Right atrium auricular region (tissue), 2 donors: ENCODE results near the gene FUS. TPM values are rescaled to one million over a fixed set of nuclear protein-coding genes. Genes with fewer than 3 reads are reported as not detected.
A peak's percentile ranks its signal among the peaks of the same experiment; 100 is the strongest.

Source experiments
- DNase-seq: peaks from one replicate; pipeline ENCODE4 v3.0.0-alpha.2; 2019; ENCODE audit warnings: low spot score
- H3K27ac ChIP-seq, 2 donors: fragments of 200-600 bp; sonication (generic); 1 replicate in 1 of 2; 2 replicates in 1 of 2; pipeline ENCODE4 v1.5.1; 2016 to 2019
- H3K27me3 ChIP-seq, 2 donors: fragments of 200-600 bp; sonication (generic); one replicate each; pipeline versions ENCODE4 v1.5.1 to v1.6.0; 2017 to 2019
- H3K36me3 ChIP-seq: fragments of 200-600 bp; sonication (generic); one replicate; pipeline ENCODE4 v1.5.1; 2016
- H3K4me1 ChIP-seq, 2 donors: fragments of 200-600 bp; sonication (generic); one replicate each; pipeline versions ENCODE4 v1.5.1 to v1.6.0; 2017 to 2019
- H3K4me3 ChIP-seq, 2 donors: fragments of 200-600 bp; sonication (generic); 1 replicate in 1 of 2; 2 replicates in 1 of 2; pipeline ENCODE4 v1.5.1; 2017 to 2019; ENCODE audit warnings: mild to moderate bottlenecking in 1 of 2, moderate library complexity in 1 of 2
- H3K9me3 ChIP-seq, 2 donors: fragments of 200-600 bp; sonication (generic); one replicate each; pipeline ENCODE4 v1.5.1; 2019
- CTCF ChIP-seq, 2 donors: fragments of 200-600 bp; sonication (generic); IDR thresholded peaks; one replicate each; pipeline ENCODE4 v1.5.1; 2019; ENCODE audit warnings: antibody characterized with exemption in 2 of 2
- total RNA-seq, 2 donors: library from RNA; depleted of rRNA; stranded (reverse); fragments of >200 nt; gene quantifications; one replicate each; pipeline ENCODE4 v1.1.0, GENCODE V29; 2016

FUS gene
- total RNA-seq, 2 donors from 2014 or later: 16.9 to 34.3 TPM

- H3K9me3 ChIP-seq: no peaks in the 10 kb centered on the region
- H3K4me3 ChIP-seq: peak overlapping the region; percentile 20 to 57
- no peaks in the 10 kb centered on the region for H3K36me3 ChIP-seq
- H3K27me3 ChIP-seq: peaks cover 0 to 12% of the 10 kb centered on the region in 2 donors
- TF ChIP-seq CTCF (IDR thresholded peaks at IDR 0.05): no peak
- H3K27ac ChIP-seq: no peak overlapping the region
- H3K4me1 ChIP-seq: peaks cover 0 to 29% of the 10 kb centered on the region in 2 donors
- DNase-seq: no peak
Observed at GRCh38 chr16:31214708-31215286, 34.9 kb downstream of the FUS start.

GRCh38 chr16:31215287-31216162, 35.6 kb downstream of the FUS start:
- Histone ChIP-seq H3K36me3 (no peaks in the 10 kb centered on the region), H3K4me1 (peaks cover 0 to 29% of the 10 kb centered on the region in 2 donors), H3K4me3 (peak overlapping the region; percentile 20 to 57), H3K9me3 (no peaks in the 10 kb centered on the region), H3K27ac (no peak overlapping the region), H3K27me3 (peaks cover 0 to 12% of the 10 kb centered on the region in 2 donors)
- no peak for DNase-seq
- no peak for TF ChIP-seq CTCF (IDR thresholded peaks at IDR 0.05)

DNA sequence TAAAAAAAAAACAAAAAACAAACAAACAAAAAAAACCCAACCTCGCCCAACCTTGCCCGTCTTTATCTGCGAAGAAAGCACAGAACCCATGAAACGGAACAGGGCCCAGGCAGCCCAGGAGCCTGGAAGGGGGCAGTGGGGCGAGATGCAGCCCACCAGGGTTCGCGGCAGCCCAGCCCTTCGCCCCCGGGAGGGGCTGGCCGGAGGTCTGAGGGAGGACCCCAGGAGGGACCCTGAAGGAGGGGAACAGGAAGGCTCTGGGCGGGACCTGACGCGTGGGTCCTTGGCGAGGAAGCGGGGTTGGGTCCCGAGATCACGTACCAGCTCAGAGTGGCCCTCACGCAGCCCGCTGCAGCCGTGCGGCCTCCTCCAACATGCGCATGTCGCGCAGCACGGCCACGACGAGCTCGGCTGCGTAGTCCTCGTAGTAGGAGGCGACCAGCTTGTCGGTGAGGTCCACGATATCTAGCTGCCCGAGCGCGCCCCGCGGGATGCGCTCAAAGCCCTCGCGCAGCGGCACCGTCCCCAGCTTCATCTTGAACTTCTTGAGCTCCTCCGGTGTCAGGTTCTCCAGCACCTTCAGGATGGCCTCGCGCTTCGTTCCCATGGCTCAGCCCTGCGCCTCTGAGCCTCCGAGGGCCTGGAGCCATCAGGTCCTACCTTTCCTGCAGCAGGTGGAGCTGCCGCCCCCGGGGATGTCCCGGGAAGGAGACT, 36.6 kb downstream of the FUS start, which contains the start of gene PYDC1:
PYDC1 (minus strand) TSS at position 714 of the 714 bp plus-strand sequence; CDS start at position 607, 107 bp downstream.
- Histone ChIP-seq H3K9me3 (no peaks in the 10 kb centered on the region), H3K4me1 (peaks cover 0 to 29% of the 10 kb centered on the region in 2 donors), H3K27ac (no peak within 1 kb of the TSS), H3K27me3 (peaks cover 0 to 12% of the 10 kb centered on the region in 2 donors), H3K4me3 (peak within 1 kb of the TSS; percentile 5 to 57), H3K36me3 (no peaks in the 10 kb centered on the region)
- no peak for TF ChIP-seq CTCF (IDR thresholded peaks at IDR 0.05)
- DNase-seq: no peak

DNA sequence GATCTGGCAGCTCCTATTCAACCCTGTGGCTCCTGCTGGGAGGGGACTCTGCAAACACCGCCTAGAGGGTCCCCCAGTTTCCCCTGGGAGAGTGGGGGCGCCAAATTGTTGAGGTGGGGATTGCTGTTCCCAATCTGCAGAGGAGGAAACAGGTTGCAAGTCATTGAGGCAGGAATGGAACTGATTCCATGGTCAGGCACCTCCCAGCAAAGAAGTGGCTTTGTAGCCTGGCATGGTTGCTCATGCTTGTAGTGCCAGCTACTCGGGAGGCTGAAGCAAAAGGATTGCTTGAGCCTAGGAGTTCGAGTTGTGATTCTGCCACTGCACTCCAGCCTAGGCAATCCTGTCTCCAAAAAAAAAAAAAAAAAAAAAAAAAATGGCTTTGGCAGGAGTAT, 37.2 kb downstream of the FUS start:
- H3K9me3 ChIP-seq: no peaks in the 10 kb centered on the region
- H3K27ac ChIP-seq: no peak overlapping the region
- no peaks in the 10 kb centered on the region for H3K36me3 ChIP-seq
- TF ChIP-seq CTCF (IDR thresholded peaks at IDR 0.05): no peak
- peaks cover 0 to 12% of the 10 kb centered on the region in 2 donors for H3K27me3 ChIP-seq
- H3K4me3 ChIP-seq: peak overlapping the region in 1 of 2 donors; percentile 57
- no peak for DNase-seq
- peaks cover 0 to 29% of the 10 kb centered on the region in 2 donors for H3K4me1 ChIP-seq

- H3K36me3 ChIP-seq: no peaks in the 10 kb centered on the region
- H3K9me3 ChIP-seq: no peaks in the 10 kb centered on the region
- peaks cover 0 to 12% of the 10 kb centered on the region in 2 donors for H3K27me3 ChIP-seq
- no peak overlapping the region for H3K4me3 ChIP-seq
- DNase-seq: no peak
- H3K4me1 ChIP-seq: peaks cover 0 to 29% of the 10 kb centered on the region in 2 donors
- TF ChIP-seq CTCF (IDR thresholded peaks at IDR 0.05): no peak
- H3K27ac ChIP-seq: no peak overlapping the region
Observed at GRCh38 chr16:31219154-31219741, 39.3 kb downstream of the FUS start.
